Colonic mucosa (tissue), 4 donors: ENCODE data around the gene SRP19. TPM values are rescaled to one million over a fixed set of nuclear protein-coding genes. Genes with fewer than 3 reads are reported as not detected.

Experiments
- DNase-seq: peaks from one replicate; pipeline ENCODE4 v3.0.0-alpha.2; 2020
- H3K27ac ChIP-seq: fragments of 200-600 bp; one replicate; pipeline ENCODE4 v1.8.0; 2021
- H3K27me3 ChIP-seq: fragments of 200-600 bp; one replicate; pipeline ENCODE4 v1.8.0; 2021
- H3K36me3 ChIP-seq: fragments of 200-600 bp; one replicate; pipeline ENCODE4 v1.8.0; 2021
- H3K4me1 ChIP-seq: fragments of 200-600 bp; one replicate; pipeline ENCODE4 v1.8.0; 2021; ENCODE audit warnings: mild to moderate bottlenecking
- H3K4me3 ChIP-seq: fragments of 200-600 bp; one replicate; pipeline ENCODE4 v1.8.0; 2021
- H3K9ac ChIP-seq, 2 donors: one replicate each; pipeline ENCODE4 v1.7.0; 2013; ENCODE audit warnings: control low read depth in 2 of 2, low read depth in 2 of 2, low read length in 2 of 2
- H3K9me3 ChIP-seq: fragments of 200-600 bp; one replicate; pipeline ENCODE4 v1.8.0; 2021
- CTCF ChIP-seq: fragments of 200-600 bp; IDR thresholded peaks from one replicate; pipeline ENCODE4 v1.8.0; 2022; ENCODE audit warnings: antibody characterized with exemption, mild to moderate bottlenecking
- intact Hi-C: fragments of 100-400 bp; cut with DNase I; formaldehyde crosslinking; loops from one replicate; pipeline ENCODE4 v1.14.1; 2022
- total RNA-seq, 2 donors: library from RNA; stranded (reverse); fragmentation: NEBNext Ultra II Directional in 1 of 2; extraction: Animal tissue kit (Norgen Biotek cat#: 25700) in 1 of 2; gene quantifications; one replicate each; pipeline ENCODE4 v1.2.1, GENCODE V29; 2021
- donor health status: healthy.
- donor health status: DM: no; HTN: no; CAD: no.
- donor health status: DM: no; HTN: no; CAD: no.

The SRP19 gene
- total RNA-seq: 10 to 100 TPM; 27.0 to 33.2 TPM

GRCh38 chr5:112860929-112861637, at the start of gene SRP19:
Gene SRP19, plus strand, starts transcription at chr5:112861287. Its CDS starts 90 bp downstream, at chr5:112861377.
- Histone ChIP-seq H3K36me3 (no peaks in the 10 kb centered on the region), H3K9ac (peak within 1 kb of the TSS; percentile 83 to 90), H3K4me3 (peak within 1 kb of the TSS; percentile 89), H3K4me1 (peaks cover 10% of the 10 kb centered on the region), H3K27me3 (peaks cover 5% of the 10 kb centered on the region), H3K27ac (peak within 1 kb of the TSS; percentile 69), H3K9me3 (no peaks in the 10 kb centered on the region)
- peak; percentile 95 for DNase-seq
- intact Hi-C loops: loop anchor here (5.0 kb wide), 2 partner anchors 61 to 154 kb away; partner anchors contain the start of gene REEP5
- no peak for TF ChIP-seq CTCF

- intact Hi-C loops: no loop called here
- H3K4me1 ChIP-seq: no peaks in the 10 kb centered on the region
- H3K4me3 ChIP-seq: no peak overlapping the region
- no peaks in the 10 kb centered on the region for H3K36me3 ChIP-seq
- DNase-seq: no peak
- no peaks in the 10 kb centered on the region for H3K27me3 ChIP-seq
- no peak overlapping the region for H3K27ac ChIP-seq
- H3K9me3 ChIP-seq: no peaks in the 10 kb centered on the region
- H3K9ac ChIP-seq: no peak overlapping the region
- no peak for TF ChIP-seq CTCF
These were observed 48.5 kb upstream of the SRP19 start for GRCh38 chr5:112812549-112812948.

GRCh38 chr5:112820246-112820645, 40.8 kb upstream of the SRP19 start:
- Histone ChIP-seq H3K9ac (no peak overlapping the region), H3K4me1 (no peaks in the 10 kb centered on the region), H3K36me3 (peaks cover 3% of the 10 kb centered on the region), H3K9me3 (no peaks in the 10 kb centered on the region), H3K4me3 (no peak overlapping the region), H3K27ac (no peak overlapping the region), H3K27me3 (no peaks in the 10 kb centered on the region)
- DNase-seq: no peak
- TF ChIP-seq CTCF: no peak
- intact Hi-C loops: no loop called here

GRCh38 chr5:112822456-112822855, 38.6 kb upstream of the SRP19 start:
- TF ChIP-seq CTCF: no peak
- H3K9ac ChIP-seq: no peak overlapping the region
- H3K4me3 ChIP-seq: no peak overlapping the region
- H3K4me1 ChIP-seq: no peaks in the 10 kb centered on the region
- H3K9me3 ChIP-seq: no peaks in the 10 kb centered on the region
- intact Hi-C loops: no loop called here
- no peak for DNase-seq
- no peak overlapping the region for H3K27ac ChIP-seq
- H3K27me3 ChIP-seq: no peaks in the 10 kb centered on the region
- H3K36me3 ChIP-seq: peaks cover 3% of the 10 kb centered on the region

GRCh38 chr5:112823181-112823580, 37.9 kb upstream of the SRP19 start:
- Histone ChIP-seq H3K9me3 (no peaks in the 10 kb centered on the region), H3K36me3 (peaks cover 3% of the 10 kb centered on the region), H3K9ac (no peak overlapping the region), H3K27ac (no peak overlapping the region), H3K27me3 (no peaks in the 10 kb centered on the region), H3K4me1 (no peaks in the 10 kb centered on the region), H3K4me3 (no peak overlapping the region)
- no peak for DNase-seq
- intact Hi-C loops: no loop called here
- TF ChIP-seq CTCF: no peak
